NT2/D1 (cell line): Measurements from ENCODE around the gene PICALM.

Experiments used
- SUZ12 ChIP-seq: IDR thresholded peaks from 2 replicates; pipeline ENCODE4 v1.6.1; 2011; ENCODE audit not compliant: insufficient read length, insufficient read depth; ENCODE audit errors: extremely low read depth
- YY1 ChIP-seq: IDR thresholded peaks from 2 replicates; pipeline ENCODE4 v1.6.1; 2011; ENCODE audit not compliant: insufficient read length, insufficient read depth
- ZNF274 ChIP-seq: IDR thresholded peaks from 2 replicates; pipeline ENCODE4 v1.6.1; 2011; ENCODE audit warnings: mild to moderate bottlenecking, low read depth, low read length

DNA sequence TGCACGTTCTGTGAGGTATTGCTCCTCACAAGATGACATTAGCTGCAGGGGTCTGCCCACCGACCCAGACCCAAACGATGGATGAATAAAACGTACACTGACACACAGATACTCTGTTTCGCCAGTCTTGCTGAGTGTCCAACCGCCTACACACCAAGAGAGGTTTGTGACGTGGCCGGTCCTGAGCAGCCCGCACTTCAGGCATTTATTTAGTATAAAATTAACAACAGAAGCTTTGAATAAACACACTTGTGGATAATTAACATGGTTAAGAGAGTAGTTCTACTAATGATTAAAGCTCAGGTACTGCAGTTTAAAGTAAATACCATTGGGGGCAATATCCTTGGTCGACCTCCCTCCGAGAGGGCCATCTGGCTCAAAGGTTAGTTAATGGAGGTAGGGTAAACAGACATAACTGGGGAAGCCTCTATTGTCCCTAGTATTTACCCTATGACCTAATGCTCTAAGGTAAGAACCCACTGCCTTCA lies 138.0 kb downstream of the PICALM start:
- TF ChIP-seq ZNF274 (no peak), YY1 (no peak), SUZ12 (no peak)
